GF-D8 (cell line): Measurements from ENCODE around the gene NFIA.

ENCODE experiments used
- DNase-seq: peaks from one replicate; lab custom pipeline; 2025; lab: John Stamatoyannopoulos, UW

NFIA gene

DNA sequence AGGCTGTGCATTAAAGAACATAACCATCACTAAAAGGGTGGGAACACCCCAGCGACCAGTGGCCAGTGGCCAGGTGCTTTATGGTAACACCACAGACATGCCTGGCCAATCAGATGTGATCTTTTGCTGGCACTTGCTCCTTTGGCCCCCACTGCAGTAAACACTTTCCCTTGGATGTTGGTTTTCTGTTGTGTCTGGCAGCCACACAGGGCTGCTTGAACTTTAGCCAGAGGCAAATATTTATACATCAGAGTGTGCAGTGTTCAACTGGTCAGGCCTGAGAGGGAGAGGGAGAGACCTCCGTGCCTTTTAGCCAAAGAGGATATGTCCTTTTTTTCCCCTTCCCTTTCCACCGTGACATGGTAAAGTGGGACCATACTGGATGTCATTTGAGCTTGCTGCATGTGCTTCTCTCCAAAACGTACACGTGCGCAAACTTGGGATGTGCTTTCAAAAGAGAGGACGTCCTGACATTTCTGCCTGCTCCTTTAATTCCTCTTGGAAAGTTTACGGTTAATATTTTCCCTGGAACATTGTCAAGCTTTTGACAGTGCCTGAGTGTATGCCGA lies 101.2 kb downstream of the NFIA start:
- no peak for DNase-seq

DNA sequence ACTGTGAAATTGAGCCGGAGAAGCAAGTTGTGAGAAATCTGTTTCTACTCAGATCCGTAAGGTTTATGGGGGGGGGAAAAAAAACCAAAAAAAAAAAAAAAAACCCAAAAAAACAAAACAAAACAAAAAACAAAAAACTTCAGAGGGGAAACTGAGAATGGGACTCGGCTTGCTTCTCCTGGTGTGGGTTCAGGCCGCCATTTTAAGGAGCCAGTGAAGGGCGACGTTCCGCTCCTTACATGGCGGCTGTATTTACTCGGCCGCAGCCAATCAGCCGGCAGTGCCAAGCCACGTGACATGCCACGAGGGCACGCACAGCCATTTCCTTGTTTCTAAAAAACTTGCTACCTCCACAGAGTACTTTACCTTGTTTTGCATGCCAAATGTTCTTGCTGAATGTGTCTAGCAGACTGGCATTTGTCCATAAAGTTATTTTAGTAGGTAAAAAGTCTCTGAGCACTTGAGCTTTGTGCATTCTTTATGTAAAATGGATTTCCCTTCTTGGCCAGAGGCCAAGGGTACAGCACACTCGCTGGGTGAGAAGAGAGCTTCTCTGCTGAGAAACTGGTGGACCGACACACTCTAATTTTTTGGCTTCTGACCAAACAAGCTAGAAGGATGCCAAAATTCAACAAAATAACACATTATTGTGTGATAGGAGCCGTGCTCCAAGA lies 101.8 kb downstream of the NFIA start:
- DNase-seq: no peak

DNA sequence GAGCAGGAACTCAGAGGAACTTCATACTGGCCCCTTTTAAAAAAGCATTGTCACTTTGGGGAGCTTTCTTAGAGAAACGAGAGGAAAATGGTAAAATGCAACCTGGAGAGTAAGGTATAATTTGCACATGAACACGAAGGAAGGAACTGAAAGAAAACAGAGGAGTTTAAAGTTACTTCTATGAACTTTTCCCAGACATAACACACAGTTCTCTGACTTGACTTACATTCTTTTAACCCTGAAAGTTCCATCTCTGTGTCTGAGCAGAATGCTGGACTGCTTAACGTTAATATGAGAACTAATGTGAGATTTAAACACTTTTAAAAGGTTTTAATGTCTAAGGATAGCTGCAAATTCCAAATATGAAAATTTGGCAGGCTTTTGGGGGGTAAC lies 102.3 kb downstream of the NFIA start:
- no peak for DNase-seq

DNA sequence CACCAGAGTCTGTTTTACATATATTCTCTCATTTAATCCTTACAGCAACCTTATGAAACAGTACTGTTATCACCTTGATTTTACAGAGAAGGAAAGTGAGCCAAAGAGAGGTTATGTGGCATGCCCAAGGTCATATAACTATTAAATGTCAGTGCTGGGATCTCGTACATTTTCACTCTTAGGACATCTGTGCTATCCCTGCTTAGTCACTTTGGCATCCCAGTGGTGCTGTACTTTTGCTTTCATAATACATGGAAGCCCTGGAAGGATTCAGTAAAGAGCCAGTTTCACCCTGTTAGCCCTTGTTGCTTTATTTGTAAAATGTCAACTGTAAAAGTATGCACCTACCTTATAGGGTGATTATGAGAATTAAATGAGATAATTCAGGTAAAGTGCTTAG lies 104.4 kb downstream of the NFIA start:
- no peak for DNase-seq

DNA sequence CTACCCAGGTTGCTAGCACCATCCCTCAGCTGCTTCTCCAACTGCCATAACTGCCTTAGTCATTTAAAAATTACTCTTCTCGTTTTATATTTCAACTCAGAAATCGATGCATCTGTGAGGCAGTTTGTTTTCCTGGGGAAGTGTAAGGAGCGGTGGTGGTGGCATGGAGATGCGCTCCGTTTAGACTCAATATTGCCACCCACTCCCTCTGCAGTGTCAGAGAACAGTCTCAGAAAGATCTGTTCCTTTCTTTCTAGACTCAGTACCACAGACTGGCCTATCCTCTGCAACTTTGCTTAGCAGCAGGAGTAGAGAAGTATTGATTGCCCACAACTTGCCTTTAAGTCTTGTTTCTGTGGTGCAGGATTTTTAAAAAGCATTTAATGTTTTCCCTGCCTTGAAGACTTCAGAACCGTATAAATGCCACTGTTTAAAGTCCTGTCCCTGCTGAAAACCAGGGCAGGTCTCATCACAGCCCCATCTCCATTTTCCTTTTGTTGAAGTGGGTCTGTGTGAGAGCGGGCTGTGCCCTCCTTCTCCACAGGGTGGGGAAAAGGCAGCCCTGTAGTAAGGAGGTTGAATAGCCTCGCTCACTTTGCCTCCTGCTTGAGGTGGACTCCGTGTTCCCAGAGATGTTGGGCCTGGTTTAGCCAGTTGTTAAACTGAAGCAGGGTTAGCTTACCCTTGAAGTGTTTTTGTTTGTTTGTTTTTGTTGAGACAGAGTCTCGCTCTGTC lies 105.2 kb downstream of the NFIA start:
- DNase-seq: no peak

DNA sequence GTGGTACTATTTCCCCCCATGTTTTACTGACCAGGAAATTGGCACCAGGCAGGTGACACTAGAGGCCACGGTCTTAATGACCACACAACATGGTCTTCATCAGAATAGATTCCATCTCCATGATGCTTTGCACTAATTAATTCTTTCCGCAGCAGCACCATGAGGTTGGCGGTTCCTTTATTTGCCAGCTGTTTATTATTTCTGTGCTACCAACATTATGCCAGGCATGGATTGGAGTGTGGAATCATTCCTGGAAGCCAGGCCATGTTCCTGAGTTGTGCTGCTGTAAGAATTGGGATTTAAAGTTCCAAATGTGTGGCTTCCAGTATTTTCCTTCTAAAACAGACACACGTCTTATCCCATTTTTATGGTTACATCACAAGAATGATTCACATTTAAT lies 107.8 kb downstream of the NFIA start:
- DNase-seq: no peak

DNA sequence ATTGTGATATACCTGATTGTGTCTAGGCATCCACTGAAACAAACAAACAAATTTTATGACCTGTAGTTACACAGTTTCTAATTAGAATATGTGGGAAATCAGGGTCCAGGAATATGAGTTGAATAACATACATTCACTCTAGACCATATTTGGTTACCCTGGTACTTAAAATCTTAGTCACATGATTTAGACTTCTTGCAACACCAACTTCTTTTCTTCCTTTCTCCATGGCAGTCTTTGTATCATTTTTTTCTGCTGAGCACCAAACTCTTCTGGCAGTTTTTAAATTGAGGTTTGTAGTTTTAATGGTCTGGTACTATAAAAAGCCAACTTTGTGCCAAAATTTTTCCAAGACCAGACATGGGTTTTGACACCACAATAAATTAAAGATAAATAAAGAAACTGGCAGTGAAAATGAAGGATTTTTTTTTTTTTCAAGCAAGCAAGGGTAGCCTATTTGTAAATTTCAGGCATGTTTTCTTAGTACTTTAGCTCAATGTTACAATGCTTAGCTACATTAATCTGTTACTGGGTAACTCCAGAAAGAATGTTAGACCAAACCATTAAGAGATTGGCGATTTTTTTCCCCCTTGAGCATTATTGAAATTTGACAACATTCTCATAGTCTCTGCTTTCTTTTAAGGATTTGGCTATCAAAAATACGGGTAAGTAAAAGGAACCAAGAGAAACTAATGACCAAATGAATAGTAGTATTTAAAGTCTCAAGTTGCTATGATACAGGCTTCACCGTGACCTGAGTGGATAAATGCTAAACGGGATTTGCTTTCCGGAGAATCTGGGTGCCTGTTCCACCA lies 108.5 kb downstream of the NFIA start:
- no peak for DNase-seq

DNA sequence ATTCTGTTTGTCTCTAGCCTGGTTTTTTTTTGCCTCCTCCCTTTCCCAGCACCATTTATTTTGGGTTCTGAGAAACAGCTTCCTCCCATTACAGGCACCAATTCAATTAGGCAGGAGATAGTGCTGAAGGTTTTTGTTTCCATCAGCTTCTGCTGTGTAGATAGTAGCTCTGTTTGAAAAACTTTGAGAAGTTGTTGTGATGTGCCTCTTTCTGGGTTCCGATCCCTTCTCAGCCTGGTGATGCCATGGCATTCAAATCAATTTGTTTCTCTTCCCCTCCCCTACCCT lies 109.0 kb downstream of the NFIA start:
- DNase-seq: no peak

DNA sequence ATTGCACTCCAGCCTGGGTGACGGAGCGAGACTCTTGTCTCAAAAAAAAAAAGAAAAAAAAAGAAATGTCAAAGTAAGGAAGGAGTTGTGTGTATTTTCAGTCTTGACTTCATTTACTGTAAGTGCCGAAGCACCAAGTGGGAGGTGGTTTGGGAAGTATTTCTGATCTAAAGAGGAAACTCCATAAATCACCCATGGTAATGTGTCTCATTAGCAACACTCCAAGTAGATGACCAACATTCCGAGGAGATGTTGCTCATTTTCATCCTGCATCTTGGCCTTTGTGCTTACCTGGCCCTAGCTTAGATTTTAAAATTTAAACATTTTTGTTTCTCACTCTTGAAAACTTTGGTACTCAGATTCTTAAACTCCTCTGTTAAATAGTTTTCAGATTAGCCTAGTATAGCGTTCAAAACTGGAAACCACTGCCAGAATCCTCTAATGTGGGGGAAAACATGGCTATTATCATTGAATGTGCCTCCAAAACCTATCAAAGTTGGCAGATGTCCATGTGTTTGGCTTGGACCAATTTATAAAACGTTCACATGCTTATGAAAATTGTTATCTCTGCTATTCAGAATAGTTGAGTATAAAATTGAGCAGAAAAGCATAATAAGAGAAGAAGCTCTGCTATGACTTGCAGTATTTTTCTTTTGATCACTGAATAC lies 110.4 kb downstream of the NFIA start:
- DNase-seq: no peak

DNA sequence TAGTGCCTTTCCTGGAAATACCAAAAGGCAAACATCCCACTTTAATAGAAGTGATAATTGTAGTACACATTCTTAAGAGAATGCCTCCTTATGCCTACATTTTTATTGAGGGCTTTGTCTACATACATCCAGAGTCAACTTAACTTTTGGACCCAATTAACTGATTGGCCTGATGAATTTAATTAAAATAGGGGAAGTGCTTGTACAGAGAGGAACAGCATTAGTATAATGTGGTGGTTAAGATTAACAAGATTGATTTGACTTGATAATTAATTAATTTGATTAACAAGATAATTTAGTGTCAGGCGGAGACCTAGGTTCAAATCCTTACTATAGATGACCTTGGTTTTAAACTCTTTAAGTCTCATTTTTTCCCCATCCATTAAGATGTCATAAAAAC lies 111.4 kb downstream of the NFIA start:
- no peak for DNase-seq

DNA sequence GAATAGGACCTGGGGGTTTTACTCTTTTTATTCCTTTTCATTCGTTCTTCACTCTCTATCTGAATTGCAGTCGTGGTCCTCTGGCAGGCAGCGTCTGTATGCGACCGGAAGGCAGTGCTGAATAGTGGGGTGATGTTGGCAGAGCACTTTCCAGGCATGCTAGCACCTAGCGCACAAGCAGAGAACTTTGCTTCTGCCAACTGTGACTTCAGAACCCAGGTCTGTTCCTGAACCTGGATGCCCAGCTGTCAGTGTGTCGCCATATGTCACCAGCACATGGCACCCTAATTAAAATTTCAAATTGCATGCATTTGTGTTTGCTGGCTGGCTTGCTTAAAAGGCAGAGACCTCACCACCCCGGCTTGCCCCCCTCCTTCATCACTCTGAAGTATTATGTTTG lies 116.2 kb downstream of the NFIA start:
- no peak for DNase-seq

DNA sequence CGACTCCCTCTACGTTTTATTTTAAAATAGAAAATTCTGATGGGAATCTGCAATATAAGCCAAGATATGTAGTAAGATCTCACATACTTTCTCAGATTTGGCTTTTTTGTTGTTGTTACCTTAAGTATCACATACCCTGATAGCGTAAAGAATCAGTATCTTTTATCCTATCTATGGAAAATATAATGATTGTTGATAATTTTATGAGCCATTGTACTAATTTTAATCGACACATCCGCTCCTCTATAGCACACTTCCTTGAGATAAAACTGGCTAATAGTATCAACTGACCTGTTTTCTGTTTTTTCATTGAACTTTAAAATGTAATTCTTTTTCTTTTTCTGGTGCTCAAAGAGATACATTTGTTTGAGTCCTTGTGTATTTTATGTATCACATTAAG lies 118.7 kb downstream of the NFIA start:
- no peak for DNase-seq

DNA sequence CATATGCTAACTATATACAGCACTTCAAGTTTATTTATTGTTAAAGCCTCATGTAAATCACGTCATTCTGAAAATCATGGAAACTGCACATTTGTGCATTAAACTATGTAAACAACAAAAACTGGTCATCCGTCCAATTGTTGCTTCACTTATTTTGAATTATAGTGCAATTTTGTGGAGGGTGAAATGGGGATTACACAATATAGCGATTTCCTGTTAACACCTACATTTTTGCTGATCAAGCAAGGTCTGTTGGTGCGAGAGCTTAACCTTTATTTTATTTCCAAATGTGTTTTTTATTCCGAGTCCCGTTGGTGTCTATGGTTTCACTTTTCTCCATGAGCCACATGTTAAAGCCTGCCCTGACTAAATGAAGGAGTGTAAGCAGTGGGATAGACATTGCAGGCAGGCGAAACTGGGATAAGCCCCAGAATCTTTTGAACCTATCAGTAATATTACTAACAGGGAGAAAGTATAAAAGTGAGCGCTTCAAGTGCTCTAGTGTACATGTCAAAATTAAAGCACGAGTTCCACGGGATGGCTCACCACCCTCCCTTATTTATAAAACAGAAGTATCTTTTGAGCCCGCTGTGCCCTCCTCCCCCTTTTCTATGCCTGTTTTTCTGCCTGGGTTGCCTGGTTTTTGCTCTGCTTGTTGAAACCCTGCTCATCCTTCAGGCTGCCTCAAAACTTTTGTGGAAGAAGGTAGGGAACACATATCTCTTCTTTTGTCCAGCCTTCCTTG lies 120.7 kb downstream of the NFIA start:
- no peak for DNase-seq

DNA sequence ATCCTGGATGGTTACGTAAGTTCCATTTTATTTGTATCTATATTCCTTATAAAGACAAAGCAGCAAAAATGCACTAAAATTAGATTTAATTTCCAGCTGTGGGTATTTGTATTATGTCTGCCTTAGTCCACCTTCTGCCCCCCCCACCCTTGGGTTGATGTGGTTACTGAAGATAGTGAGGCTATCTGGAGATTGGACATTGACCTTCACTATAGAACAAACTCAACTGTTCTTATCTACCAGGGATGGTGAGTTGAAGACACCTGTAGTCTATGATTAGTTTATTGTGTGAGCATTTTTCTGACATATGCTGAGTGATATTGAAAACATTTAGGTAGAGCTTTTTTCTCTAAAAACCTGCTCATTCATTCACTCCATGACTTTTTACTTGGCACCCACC lies 122.2 kb downstream of the NFIA start:
- DNase-seq: no peak

DNA sequence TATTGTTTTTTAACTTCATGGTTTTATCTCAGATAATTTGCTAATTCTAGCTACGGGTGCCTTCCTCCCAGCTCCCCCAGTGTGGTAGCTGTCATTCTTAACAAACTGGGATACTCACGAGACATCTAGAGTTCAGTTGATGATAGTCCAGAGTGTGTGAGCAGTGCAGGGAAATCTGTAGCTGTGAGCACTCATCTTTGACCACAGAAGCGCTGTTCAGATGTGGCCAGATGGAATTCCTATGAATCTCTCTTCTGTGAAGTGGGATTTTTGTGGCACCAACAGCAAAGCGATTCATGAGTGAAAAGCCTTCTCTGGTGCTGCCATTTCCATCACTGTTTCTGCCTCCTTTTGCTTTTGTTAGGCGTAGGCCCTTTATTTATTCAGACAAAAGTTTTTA lies 125.1 kb downstream of the NFIA start:
- DNase-seq: no peak

DNA sequence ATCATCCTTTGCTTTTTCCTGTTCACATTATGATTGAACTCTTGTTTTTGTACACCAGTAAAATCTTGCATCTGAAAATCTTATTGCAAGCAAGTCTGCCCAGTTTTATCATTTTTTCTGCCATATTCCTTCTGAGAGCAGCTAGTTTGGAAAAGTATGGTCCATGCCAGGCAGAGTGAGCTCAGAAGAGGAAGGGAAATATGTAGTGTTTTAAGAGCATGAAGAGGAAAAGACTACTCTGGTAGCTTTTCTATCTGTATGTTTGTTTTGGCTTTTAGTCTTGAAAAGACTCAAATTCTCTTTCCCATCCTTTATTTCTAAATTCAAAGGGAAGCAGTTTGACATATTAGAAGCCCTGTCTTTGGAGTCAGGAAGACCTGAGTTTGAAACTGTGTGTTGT lies 125.8 kb downstream of the NFIA start:
- DNase-seq: no peak

DNA sequence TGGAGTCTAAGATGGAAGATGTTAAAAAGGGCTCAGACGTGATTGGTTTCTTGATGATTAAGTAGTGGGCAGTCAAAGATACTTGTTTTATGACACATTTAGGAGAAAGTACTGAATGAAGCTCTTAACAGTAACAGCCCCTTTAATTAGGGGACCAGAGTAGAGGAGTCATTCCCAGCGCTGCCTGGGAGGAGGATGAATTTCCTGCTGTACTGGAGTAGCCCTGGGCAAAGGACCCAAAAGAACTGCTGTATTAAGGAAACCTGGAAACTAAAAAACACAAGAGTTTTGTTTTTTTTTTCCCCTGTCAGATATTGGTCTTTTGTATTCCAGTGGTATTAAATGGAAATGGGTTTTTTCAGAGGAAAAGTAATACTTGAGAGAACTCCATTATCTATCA lies 126.5 kb downstream of the NFIA start:
- no peak for DNase-seq

DNA sequence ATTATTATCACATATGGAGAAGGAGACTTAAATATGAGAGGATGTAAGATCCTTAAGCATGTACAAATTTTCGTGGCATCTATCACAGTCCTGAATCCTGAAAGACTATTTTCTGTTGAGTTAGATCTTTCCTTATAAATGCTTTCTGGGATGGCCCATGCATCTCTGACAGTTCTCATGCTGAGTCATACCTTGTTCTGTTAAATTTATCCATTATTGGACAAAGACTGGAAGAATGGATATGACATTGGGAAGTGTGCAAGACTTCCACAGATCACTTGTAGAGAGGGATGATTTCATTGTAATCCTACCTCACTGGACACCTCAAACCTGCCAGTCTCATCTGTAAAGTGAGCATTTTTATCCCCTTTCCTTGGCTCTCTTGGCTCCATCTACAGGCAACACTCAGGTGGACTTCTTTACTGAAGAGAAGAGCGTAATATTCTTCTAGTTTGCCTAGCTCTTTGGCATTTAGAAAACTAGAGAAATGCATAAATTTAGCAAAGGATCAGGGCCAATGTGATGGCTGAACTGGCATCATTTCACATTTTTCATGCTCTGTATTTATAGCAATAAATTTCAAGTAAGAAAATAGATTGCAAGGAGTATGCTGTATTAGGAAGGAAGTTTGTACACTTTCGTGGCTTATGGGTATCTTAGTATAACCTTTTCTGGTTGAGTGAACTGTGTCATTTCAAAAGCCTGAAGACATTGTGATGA lies 128.2 kb downstream of the NFIA start:
- no peak for DNase-seq

DNA sequence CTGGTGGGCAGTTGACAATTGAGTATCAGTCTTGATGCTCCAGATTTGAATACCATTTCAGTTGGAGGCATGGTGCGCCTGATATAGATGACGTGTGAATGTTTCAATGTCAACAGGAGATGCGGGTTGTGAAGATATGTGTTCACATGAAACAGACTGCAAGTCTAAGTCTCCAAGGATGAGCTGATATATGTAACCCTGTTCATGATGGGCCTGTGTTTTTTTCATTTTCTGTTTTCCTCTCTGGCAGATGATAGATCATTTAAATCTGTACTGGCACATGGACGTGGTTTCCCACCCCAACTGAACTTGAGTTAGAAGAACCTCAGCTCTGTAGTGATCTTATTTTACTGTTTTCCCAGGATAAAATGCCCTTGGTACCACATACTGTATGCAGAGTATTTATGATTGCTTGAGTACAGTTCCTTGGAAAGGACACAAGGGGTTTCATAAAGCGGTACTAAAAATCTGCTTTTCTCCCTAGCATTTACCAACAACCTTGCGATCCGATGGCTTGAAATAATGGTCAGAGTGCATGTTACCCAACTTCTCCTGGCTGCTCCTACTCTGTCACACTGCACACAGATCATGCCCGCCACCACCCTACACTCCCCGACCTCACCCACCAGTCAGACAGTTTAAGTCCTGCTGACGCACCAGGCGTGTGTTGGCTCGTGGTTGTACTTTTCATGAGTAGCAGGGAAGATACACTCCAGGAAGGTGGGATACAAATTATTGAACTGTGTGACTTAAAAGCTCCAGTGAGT lies 131.1 kb downstream of the NFIA start:
- no peak for DNase-seq

DNA sequence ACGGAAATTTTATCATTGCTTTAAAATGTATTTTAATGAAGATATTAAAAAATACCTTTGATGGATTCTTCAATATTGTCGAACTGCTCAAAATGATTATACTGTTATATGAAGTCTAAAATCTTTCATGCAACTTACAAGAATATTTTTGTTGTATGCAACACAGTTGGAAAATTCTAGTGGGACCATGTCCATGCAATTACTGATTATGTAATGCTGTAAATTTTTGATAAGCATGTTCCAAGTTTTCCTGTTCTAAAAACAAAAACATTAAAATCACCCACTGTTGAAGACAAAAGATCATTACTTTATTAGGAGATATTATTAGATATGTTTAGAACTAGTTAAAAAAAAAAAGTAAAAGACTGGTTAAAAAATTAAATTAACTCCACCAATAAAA lies 132.8 kb downstream of the NFIA start:
- DNase-seq: no peak
